ENCODE data around the gene FAM83F. TPM values are rescaled to one million over a fixed set of nuclear protein-coding genes. Genes with fewer than 3 reads are reported as not detected.

Gene FAM83F
- total and polyA plus RNA-seq, 10 of the 15 experiments (the other 5 are each of a cell fraction or from before 2014, with no cell fraction given): 0.01 to 0.05 (median 0.01) TPM; not detected in 7

DNA sequence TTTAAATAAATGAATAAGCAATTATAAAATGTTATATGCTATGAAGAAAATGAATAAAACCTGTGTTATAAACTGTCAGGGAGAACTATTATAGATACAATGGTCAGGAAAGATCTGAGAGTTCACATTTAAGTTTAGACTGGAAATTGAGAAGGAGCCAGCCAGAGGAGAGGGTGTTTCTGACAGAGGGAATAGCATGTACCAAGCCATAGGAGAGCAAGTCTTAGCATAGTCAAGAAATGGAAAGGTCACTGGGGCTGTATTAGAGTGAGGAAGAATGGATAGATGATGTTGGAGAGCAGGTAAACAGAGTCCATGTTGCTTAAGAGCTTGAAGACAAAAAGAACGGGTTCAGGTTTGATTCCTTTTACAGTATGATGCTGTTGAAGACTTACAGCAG, 87.4 kb downstream of the FAM83F start:
- no peaks in the 10 kb centered on the region for H3K36me3 ChIP-seq (ENCODE audit: control insufficient read depth in 2 of 2, insufficient read depth in 2 of 2, low read length in 1 of 2)
- no peak for ATAC-seq
- H3K9me3 ChIP-seq (replicated peaks; ENCODE audit: control insufficient read depth, insufficient read depth, low read length): no peaks in the 10 kb centered on the region
- H4K20me1 ChIP-seq (ENCODE audit: control insufficient read depth, insufficient read depth): no peaks in the 10 kb centered on the region; the same call in 1 of the 2 replicates
- intact Hi-C loops (cut with micrococcal nuclease; ENCODE audit: unreplicated experiment) (no loop called here), in situ Hi-C loops (cut with MboI) (no loop called here)
- H3K4me1 ChIP-seq (ENCODE audit: control insufficient read depth, insufficient read depth, low read length): no peaks in the 10 kb centered on the region
- CTCF ChIA-PET: interaction anchor here (1.0 kb wide), 1 partner anchor 73 kb away, joined by 3 read pairs; no protein-coding TSS in a partner anchor
- no peak overlapping the region for H3K4me3 ChIP-seq
- H3K9ac ChIP-seq (ENCODE audit: control insufficient read depth, insufficient read depth, low read length): no peak overlapping the region
- H2AFZ ChIP-seq (ENCODE audit: control insufficient read depth, low read depth, low read length): no peak overlapping the region
- H3K79me2 ChIP-seq (ENCODE audit: control insufficient read depth, insufficient read depth, low read length): no peaks in the 10 kb centered on the region
- no peak overlapping the region for H3K4me2 ChIP-seq (ENCODE audit: control insufficient read depth, insufficient read depth)
- FAIRE-seq: no peak
- no peak for TF ChIP-seq TAF1 (IDR thresholded peaks at IDR 0.05; ENCODE audit: borderline replicate concordance, low read depth, low read length)
- TF ChIP-seq FOS (IDR thresholded peaks at IDR 0.05; ENCODE audit: borderline replicate concordance, extremely low read depth, insufficient read length): no peak
- TF ChIP-seq, protein P1, sequence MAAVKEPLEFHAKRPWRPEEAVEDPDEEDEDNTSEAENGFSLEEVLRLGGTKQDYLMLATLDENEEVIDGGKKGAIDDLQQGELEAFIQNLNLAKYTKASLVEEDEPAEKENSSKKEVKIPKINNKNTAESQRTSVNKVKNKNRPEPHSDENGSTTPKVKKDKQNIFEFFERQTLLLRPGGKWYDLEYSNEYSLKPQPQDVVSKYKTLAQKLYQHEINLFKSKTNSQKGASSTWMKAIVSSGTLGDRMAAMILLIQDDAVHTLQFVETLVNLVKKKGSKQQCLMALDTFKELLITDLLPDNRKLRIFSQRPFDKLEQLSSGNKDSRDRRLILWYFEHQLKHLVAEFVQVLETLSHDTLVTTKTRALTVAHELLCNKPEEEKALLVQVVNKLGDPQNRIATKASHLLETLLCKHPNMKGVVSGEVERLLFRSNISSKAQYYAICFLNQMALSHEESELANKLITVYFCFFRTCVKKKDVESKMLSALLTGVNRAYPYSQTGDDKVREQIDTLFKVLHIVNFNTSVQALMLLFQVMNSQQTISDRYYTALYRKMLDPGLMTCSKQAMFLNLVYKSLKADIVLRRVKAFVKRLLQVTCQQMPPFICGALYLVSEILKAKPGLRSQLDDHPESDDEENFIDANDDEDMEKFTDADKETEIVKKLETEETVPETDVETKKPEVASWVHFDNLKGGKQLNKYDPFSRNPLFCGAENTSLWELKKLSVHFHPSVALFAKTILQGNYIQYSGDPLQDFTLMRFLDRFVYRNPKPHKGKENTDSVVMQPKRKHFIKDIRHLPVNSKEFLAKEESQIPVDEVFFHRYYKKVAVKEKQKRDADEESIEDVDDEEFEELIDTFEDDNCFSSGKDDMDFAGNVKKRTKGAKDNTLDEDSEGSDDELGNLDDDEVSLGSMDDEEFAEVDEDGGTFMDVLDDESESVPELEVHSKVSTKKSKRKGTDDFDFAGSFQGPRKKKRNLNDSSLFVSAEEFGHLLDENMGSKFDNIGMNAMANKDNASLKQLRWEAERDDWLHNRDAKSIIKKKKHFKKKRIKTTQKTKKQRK (IDR thresholded peaks at IDR 0.05; ENCODE audit: low read depth, low read length): no peak
- TF ChIP-seq EGR1 (IDR thresholded peaks at IDR 0.05; ENCODE audit: borderline replicate concordance in 1 of 2, low read depth in 2 of 2, low read length in 2 of 2): no peak
- TF ChIP-seq, protein P2, sequence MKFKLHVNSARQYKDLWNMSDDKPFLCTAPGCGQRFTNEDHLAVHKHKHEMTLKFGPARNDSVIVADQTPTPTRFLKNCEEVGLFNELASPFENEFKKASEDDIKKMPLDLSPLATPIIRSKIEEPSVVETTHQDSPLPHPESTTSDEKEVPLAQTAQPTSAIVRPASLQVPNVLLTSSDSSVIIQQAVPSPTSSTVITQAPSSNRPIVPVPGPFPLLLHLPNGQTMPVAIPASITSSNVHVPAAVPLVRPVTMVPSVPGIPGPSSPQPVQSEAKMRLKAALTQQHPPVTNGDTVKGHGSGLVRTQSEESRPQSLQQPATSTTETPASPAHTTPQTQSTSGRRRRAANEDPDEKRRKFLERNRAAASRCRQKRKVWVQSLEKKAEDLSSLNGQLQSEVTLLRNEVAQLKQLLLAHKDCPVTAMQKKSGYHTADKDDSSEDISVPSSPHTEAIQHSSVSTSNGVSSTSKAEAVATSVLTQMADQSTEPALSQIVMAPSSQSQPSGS (IDR thresholded peaks at IDR 0.05; ENCODE audit: low read length): no peak
- TF ChIP-seq SREBF1 (IDR thresholded peaks at IDR 0.05; ENCODE audit: low read length): no peak
- TF ChIP-seq, protein P3, sequence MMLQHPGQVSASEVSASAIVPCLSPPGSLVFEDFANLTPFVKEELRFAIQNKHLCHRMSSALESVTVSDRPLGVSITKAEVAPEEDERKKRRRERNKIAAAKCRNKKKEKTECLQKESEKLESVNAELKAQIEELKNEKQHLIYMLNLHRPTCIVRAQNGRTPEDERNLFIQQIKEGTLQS (IDR thresholded peaks at IDR 0.05; ENCODE audit: borderline replicate concordance, extremely low read depth, low read depth, low read length): no peak
- TF ChIP-seq SP1 (IDR thresholded peaks at IDR 0.05; ENCODE audit: low read depth, low read length): no peak
- no peak for TF ChIP-seq NFIC (IDR thresholded peaks at IDR 0.05; ENCODE audit: low read depth, low read length)
- TF ChIP-seq RAD51 (IDR thresholded peaks at IDR 0.05): no peak
- TF ChIP-seq EZH2 (IDR thresholded peaks at IDR 0.05; ENCODE audit: borderline replicate concordance, control insufficient read depth, low read depth, low read length): no peak
- TF ChIP-seq SUZ12 (IDR thresholded peaks at IDR 0.05; ENCODE audit: unreplicated experiment): no peak
- 29% methylated on average over 1 of the region's 1 CpG for WGBS (ENCODE audit: insufficient coverage, insufficient replicate concordance, low lambda C conversion rate, missing lambda C conversion rate)
- no peak for DNase-seq (ENCODE audit: low read depth, low spot score)
- no peaks in the 10 kb centered on the region for H3K27me3 ChIP-seq (replicated peaks in 1 of 2; ENCODE audit: control insufficient read depth in 2 of 2, insufficient read depth in 2 of 2, low read length in 1 of 2)
- H3K27ac ChIP-seq (ENCODE audit: control insufficient read depth, insufficient read depth): no peak overlapping the region
- POLR2A ChIA-PET: no interaction called here
- SMC1A ChIA-PET (ENCODE audit: uncharacterized antibody, unreplicated experiment): no interaction called here
- RAD21 ChIA-PET (ENCODE audit: unreplicated experiment): no interaction called here
- BruUV-seq (replicated peaks): no TSS peak

Measured in GM12878 (cell line).